Putamen (tissue), 1 donor: Measurements from ENCODE around the gene BRICD5.

Experiments
- DNase-seq: peaks from one replicate; pipeline ENCODE4 v3.0.0-alpha.2; 2016; ENCODE audit warnings: low spot score

The BRICD5 gene

GRCh38 chr16:2163211-2163881 is 47.3 kb downstream of the BRICD5 start:
- no peak for DNase-seq

GRCh38 chr16:2162676-2163118 is 48.0 kb downstream of the BRICD5 start:
- DNase-seq: no peak

GRCh38 chr16:2161911-2162310 is 48.8 kb downstream of the BRICD5 start:
- no peak for DNase-seq

- DNase-seq: no peak
These were observed 49.6 kb downstream of the BRICD5 start for GRCh38 chr16:2160915-2161551.
